GM12892 (cell line): ENCODE results near the gene ZNF365.

Source experiments
- POLR2A ChIP-seq: IDR thresholded peaks from 2 replicates; pipeline ENCODE4 v1.6.1; 2011; ENCODE audit warnings: low read depth, low read length, control low read depth
- POLR2AphosphoS5 ChIP-seq: IDR thresholded peaks from 2 replicates; pipeline ENCODE4 v1.6.1; 2011; ENCODE audit warnings: low read depth, low read length, control low read depth

GRCh38 chr10:62395892-62396291 lies 21.7 kb downstream of the ZNF365 start:
- TF ChIP-seq POLR2A (no peak), POLR2AphosphoS5 (no peak)
